ENCODE measurements around the gene FBXL16. TPM values are rescaled to one million over a fixed set of nuclear protein-coding genes. Genes with fewer than 3 reads are reported as not detected.
A peak's percentile ranks its signal among the peaks of the same experiment; 100 is the strongest.

FBXL16 gene
- total and polyA plus RNA-seq, 9 of the 15 experiments (the other 6 are each of a cell fraction or from before 2014, with no cell fraction given), result 0.21 to 8.2 (median 1.7) TPM

DNA sequence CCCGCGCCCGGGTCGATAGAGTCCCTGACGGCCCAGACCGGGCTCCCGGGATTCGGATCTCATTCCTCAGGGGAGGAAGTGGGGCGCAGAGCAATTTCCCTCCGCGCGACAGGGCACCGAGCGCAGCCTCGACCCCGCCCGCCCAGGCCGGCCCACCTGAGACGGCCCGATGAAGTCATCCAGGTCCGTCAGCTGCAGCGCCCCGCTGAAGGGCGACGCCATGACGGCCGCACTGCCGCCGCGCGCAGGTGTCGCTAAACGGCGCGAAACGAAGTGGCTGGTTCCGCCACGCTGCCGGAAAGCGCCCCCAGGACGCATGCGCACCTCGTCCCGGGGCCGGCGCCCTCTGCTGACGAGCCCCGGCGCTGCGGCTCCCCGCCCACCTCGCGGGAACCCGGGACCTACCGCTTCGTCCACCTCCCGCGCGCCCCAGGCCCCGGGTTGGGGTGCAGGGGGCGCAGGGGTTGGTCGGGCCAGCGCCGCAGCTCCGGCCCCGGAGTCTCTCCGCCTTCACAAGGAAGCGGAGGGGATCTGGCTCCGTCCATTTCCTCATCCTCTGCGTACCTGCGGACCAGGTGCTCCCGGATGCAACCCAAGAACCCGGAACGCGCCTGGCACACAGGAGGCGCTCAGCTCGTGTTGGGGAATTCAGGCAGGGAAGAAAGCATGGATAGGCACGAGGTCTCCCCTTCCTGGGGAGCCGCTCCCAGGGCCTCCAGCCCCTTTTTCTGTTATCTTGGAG lies 35.3 kb upstream of the FBXL16 start, which contains the start of gene CIAO3 (continued):
- TF ChIP-seq, protein P1, sequence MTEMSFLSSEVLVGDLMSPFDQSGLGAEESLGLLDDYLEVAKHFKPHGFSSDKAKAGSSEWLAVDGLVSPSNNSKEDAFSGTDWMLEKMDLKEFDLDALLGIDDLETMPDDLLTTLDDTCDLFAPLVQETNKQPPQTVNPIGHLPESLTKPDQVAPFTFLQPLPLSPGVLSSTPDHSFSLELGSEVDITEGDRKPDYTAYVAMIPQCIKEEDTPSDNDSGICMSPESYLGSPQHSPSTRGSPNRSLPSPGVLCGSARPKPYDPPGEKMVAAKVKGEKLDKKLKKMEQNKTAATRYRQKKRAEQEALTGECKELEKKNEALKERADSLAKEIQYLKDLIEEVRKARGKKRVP (CRISPR knock-in tag; IDR thresholded peaks at IDR 0.05), result no peak
- TF ChIP-seq ZNF696 (CRISPR knock-in tag; conservative IDR thresholded peaks at IDR 0.05) (no peak), NR2C2 (CRISPR knock-in tag; IDR thresholded peaks at IDR 0.05) (peak; percentile 54; the same call in 1 of the 2 replicates), NR2C2 (tag; IDR thresholded peaks at IDR 0.05) (peak; percentile 86), DNMT1 (IDR thresholded peaks at IDR 0.05) (no peak), RFX5 (IDR thresholded peaks at IDR 0.05; ENCODE audit: low read depth, low read length) (no peak), ZC3H8 (IDR thresholded peaks at IDR 0.05) (no peak), SAFB (IDR thresholded peaks at IDR 0.05; ENCODE audit: borderline replicate concordance, low read depth, low read length) (0 out of 2 replicates have a peak, but pooled peaks have one; percentile 6), RBM17 (IDR thresholded peaks at IDR 0.05; ENCODE audit: borderline replicate concordance, low read depth, low read length) (no peak), YBX1 (IDR thresholded peaks at IDR 0.05) (no peak), CBFA2T2 (conservative IDR thresholded peaks at IDR 0.05) (no peak), ZNF717 (CRISPR knock-in tag; IDR thresholded peaks at IDR 0.05) (no peak), MEIS2 (IDR thresholded peaks at IDR 0.05; ENCODE audit: partially characterized antibody) (peak; percentile 81), HLTF (IDR thresholded peaks at IDR 0.05) (no peak), SMAD4 (CRISPR knock-in tag; conservative IDR thresholded peaks at IDR 0.05) (no peak), ZBTB1 (CRISPR knock-in tag; IDR thresholded peaks at IDR 0.05; ENCODE audit: borderline replicate concordance, low read depth) (no peak), MTF1 (CRISPR knock-in tag; IDR thresholded peaks at IDR 0.05; ENCODE audit: borderline replicate concordance) (no peak), ELF4 (CRISPR knock-in tag; IDR thresholded peaks at IDR 0.05) (0 out of 2 replicates have a peak, but pooled peaks have one; percentile 6)
- TF ChIP-seq, protein P2, sequence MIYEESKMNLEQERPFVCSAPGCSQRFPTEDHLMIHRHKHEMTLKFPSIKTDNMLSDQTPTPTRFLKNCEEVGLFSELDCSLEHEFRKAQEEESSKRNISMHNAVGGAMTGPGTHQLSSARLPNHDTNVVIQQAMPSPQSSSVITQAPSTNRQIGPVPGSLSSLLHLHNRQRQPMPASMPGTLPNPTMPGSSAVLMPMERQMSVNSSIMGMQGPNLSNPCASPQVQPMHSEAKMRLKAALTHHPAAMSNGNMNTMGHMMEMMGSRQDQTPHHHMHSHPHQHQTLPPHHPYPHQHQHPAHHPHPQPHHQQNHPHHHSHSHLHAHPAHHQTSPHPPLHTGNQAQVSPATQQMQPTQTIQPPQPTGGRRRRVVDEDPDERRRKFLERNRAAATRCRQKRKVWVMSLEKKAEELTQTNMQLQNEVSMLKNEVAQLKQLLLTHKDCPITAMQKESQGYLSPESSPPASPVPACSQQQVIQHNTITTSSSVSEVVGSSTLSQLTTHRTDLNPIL (CRISPR knock-in tag; IDR thresholded peaks at IDR 0.05), result no peak
- TF ChIP-seq, protein P3, sequence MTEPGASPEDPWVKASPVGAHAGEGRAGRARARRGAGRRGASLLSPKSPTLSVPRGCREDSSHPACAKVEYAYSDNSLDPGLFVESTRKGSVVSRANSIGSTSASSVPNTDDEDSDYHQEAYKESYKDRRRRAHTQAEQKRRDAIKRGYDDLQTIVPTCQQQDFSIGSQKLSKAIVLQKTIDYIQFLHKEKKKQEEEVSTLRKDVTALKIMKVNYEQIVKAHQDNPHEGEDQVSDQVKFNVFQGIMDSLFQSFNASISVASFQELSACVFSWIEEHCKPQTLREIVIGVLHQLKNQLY (CRISPR knock-in tag; conservative IDR thresholded peaks at IDR 0.05), result no peak
- TF ChIP-seq, protein P4, sequence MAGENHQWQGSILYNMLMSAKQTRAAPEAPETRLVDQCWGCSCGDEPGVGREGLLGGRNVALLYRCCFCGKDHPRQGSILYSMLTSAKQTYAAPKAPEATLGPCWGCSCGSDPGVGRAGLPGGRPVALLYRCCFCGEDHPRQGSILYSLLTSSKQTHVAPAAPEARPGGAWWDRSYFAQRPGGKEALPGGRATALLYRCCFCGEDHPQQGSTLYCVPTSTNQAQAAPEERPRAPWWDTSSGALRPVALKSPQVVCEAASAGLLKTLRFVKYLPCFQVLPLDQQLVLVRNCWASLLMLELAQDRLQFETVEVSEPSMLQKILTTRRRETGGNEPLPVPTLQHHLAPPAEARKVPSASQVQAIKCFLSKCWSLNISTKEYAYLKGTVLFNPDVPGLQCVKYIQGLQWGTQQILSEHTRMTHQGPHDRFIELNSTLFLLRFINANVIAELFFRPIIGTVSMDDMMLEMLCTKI (IDR thresholded peaks at IDR 0.05; ENCODE audit: partially characterized antibody), result no peak
- TF ChIP-seq, protein P5, sequence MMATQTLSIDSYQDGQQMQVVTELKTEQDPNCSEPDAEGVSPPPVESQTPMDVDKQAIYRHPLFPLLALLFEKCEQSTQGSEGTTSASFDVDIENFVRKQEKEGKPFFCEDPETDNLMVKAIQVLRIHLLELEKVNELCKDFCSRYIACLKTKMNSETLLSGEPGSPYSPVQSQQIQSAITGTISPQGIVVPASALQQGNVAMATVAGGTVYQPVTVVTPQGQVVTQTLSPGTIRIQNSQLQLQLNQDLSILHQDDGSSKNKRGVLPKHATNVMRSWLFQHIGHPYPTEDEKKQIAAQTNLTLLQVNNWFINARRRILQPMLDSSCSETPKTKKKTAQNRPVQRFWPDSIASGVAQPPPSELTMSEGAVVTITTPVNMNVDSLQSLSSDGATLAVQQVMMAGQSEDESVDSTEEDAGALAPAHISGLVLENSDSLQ (IDR thresholded peaks at IDR 0.05), result no peak; the same call in 1 of the 2 replicates
- TF ChIP-seq, protein P6, sequence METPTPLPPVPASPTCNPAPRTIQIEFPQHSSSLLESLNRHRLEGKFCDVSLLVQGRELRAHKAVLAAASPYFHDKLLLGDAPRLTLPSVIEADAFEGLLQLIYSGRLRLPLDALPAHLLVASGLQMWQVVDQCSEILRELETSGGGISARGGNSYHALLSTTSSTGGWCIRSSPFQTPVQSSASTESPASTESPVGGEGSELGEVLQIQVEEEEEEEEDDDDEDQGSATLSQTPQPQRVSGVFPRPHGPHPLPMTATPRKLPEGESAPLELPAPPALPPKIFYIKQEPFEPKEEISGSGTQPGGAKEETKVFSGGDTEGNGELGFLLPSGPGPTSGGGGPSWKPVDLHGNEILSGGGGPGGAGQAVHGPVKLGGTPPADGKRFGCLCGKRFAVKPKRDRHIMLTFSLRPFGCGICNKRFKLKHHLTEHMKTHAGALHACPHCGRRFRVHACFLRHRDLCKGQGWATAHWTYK (CRISPR knock-in tag; IDR thresholded peaks at IDR 0.05), result no peak; the same call in 1 of the 2 replicates

Data from K562 (cell line).